ENCODE data around the gene TSEN2. TPM values are rescaled to one million over a fixed set of nuclear protein-coding genes. Genes with fewer than 3 reads are reported as not detected.

Gene TSEN2
- polyA plus RNA-seq, 2 of the 4 experiments (the other 2 are of a cell fraction), result 24.9 to 33.1 TPM

DNA sequence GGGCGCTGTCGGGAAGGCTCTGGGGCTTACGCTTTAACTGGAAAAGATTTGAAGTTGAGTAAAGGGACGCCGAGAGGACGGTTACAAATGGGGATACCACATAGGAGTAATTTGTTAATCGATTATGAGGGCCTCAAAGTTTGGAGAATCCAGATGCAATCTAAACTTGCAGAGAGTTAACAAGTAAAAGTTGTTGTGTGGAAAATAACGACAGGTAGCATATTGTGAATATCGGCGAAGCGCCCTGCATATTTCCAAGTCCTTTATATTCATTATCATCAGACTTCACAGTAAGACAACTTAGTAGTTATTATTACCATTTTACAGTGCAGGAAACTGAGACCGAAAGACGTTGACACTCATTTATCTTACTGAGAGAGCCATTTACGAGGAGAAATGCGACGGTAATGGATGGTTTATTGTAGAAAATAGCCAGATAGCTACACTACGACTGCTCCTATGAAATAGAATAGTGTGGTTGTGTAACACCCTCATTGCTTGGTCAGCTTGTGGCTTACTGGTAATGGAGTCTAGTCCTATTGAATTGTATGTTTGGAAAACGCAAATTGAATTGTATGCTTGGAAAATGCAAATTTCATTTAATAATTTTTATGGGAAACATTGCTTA is 73.3 kb downstream of the TSEN2 start:
- peak overlapping the region; percentile 92 to 93 for H3K27ac ChIP-seq
- ATAC-seq, result no peak
- no peak for FAIRE-seq
- ChIA-PET CTCF (interaction anchor here (0.8 to 1.4 kb wide), 3 partner anchors 13 to 123 kb away, joined by 3 to 4 read pairs (median 3); no protein-coding TSS in a partner anchor), POLR2A (interaction anchor here (1.5 kb wide), 1 partner anchor 284 kb away, joined by 4 read pairs; the partner anchor contains the start of gene RPL32)
- peaks cover 25% of the 10 kb centered on the region for H3K4me1 ChIP-seq
- no peak for DNase-seq (ENCODE audit: low read depth in 1 of 2, low spot score in 1 of 2)
- H3K9me3 ChIP-seq, result no peaks in the 10 kb centered on the region
- peak overlapping the region; percentile 98 for H3K4me2 ChIP-seq
- TF ChIP-seq RFX5 (IDR thresholded peaks at IDR 0.05) (no peak), KDM5A (IDR thresholded peaks at IDR 0.05) (0 out of 2 replicates have a peak, but pooled peaks have one; percentile 10), HOXB5 (CRISPR knock-in tag; IDR thresholded peaks at IDR 0.05) (no peak), GATA3 (IDR thresholded peaks at IDR 0.05; ENCODE audit: borderline replicate concordance) (no peak), ZC3H11A (IDR thresholded peaks at IDR 0.05) (no peak), CHD4 (IDR thresholded peaks at IDR 0.05; ENCODE audit: borderline replicate concordance) (no peak), CEBPB (IDR thresholded peaks at IDR 0.05) (peak in 1 of 2 experiments; percentile 27; a peak in 1 of 4 replicates)
- TF ChIP-seq, protein P1, sequence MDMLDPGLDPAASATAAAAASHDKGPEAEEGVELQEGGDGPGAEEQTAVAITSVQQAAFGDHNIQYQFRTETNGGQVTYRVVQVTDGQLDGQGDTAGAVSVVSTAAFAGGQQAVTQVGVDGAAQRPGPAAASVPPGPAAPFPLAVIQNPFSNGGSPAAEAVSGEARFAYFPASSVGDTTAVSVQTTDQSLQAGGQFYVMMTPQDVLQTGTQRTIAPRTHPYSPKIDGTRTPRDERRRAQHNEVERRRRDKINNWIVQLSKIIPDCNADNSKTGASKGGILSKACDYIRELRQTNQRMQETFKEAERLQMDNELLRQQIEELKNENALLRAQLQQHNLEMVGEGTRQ (IDR thresholded peaks at IDR 0.05), result no peak
- TF ChIP-seq, protein P2, sequence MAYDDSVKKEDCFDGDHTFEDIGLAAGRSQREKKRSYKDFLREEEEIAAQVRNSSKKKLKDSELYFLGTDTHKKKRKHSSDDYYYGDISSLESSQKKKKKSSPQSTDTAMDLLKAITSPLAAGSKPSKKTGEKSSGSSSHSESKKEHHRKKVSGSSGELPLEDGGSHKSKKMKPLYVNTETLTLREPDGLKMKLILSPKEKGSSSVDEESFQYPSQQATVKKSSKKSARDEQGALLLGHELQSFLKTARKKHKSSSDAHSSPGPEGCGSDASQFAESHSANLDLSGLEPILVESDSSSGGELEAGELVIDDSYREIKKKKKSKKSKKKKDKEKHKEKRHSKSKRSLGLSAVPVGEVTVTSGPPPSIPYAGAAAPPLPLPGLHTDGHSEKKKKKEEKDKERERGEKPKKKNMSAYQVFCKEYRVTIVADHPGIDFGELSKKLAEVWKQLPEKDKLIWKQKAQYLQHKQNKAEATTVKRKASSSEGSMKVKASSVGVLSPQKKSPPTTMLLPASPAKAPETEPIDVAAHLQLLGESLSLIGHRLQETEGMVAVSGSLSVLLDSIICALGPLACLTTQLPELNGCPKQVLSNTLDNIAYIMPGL (CRISPR knock-in tag; IDR thresholded peaks at IDR 0.05; ENCODE audit: borderline replicate concordance), result no peak
- H3K4me3 ChIP-seq, result peak overlapping the region; percentile 86
- 2% methylated on average over 18 of the region's 18 CpGs for WGBS (ENCODE audit: missing lambda C conversion rate)

DNA sequence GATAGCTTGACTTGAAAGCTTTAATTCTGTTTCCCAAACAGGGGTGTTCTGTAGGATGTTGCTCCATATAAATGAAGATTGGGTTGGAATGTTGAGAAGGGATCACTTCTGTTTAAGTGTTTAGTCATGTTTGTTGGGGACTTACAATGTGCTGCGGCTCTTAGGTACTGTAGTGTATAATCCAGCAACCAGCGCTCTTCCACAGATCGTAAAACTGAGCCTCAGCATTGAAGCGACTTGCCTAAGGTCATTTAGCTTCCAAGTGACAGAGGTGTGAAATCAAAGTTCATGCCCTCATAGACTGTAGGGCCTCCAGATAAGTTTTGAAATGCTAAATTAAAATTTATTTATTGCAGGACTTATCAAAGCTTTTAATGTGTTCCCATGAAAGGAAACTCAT is 74.4 kb downstream of the TSEN2 start:
- no peak for FAIRE-seq
- WGBS (ENCODE audit: missing lambda C conversion rate), result 82% methylated on average over 4 of the region's 4 CpGs
- Histone ChIP-seq H3K27ac (no peak overlapping the region), H3K4me1 (peaks cover 33% of the 10 kb centered on the region), H3K4me2 (peak overlapping the region; percentile 98), H3K9me3 (no peaks in the 10 kb centered on the region), H3K4me3 (no peak overlapping the region)
- ATAC-seq, result no peak
- CTCF ChIA-PET, result interaction anchor here (1.1 to 1.4 kb wide), 3 partner anchors 79 to 292 kb away, joined by 3 read pairs; no protein-coding TSS in a partner anchor
- POLR2A ChIA-PET, result interaction anchor here (1.5 kb wide), 1 partner anchor 283 kb away, joined by 4 read pairs; the partner anchor contains the start of gene RPL32
- DNase-seq (ENCODE audit: low read depth in 1 of 2, low spot score in 1 of 2), result no peak
- TF ChIP-seq JUN (IDR thresholded peaks at IDR 0.05), result no peak

DNA sequence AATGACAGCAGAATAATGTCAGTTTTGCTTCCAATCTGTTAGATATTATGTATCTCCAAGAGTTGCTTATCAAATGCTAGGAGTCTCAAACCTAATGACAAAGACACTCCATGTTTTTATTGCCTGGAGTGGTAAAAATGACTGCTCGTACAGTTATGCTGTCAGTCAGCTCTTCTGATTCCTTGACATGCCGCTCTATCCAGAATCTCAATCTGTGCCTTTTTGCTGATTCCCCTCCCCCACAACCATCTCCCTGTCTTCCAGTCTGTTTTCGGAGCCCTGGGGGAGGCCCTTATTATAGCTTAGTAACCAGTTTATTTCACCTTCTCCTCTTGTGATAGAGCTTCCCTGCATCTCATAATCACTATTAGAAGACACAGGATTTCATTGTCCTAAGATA is 75.2 kb downstream of the TSEN2 start:
- 86% methylated on average over 3 of the region's 3 CpGs for WGBS (ENCODE audit: missing lambda C conversion rate)
- CTCF ChIA-PET, result interaction anchor here (1.1 to 1.2 kb wide), 2 partner anchors 161 to 291 kb away, joined by 3 read pairs; no protein-coding TSS in a partner anchor
- no peak for ATAC-seq

DNA sequence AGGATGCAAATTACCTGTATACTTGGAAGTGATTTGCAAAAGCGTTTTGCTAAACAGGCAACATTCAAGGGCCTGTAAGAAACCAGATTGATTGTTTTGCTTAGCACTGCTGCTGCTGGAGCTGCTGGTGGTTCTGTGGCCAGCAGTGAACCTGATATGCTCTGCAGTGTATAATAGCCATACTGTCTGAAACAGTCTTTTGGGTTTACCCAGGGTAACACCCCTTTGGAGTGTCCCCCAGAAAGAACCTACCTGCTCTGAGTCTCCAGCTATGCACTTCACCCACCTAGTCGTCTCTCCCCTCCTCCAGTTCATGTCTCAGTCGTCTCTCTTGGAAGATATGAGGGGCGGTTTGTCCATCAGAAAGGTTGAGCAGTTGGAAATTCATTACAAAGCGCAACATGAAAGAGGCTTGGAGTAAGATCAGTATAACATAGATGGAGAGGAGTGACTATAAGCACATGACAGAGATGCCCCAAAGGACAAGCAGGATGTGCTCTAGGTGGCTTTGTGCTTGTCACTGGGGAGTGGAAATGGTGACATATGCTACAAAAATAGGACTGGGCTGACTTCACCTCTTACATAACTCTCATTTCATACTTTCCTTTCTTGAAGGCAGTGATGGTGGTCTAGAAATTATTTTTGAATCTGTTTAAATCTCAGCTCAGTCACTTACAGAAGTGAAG is 76.4 kb downstream of the TSEN2 start:
- ChIA-PET CTCF (no interaction called here), POLR2A (no interaction called here)
- Histone ChIP-seq H3K27ac (no peak overlapping the region), H3K4me1 (peaks cover 33% of the 10 kb centered on the region), H3K4me3 (no peak overlapping the region), H3K4me2 (no peak overlapping the region), H3K9me3 (no peaks in the 10 kb centered on the region)
- ATAC-seq, result no peak
- 85% methylated on average over 5 of the region's 5 CpGs for WGBS (ENCODE audit: missing lambda C conversion rate)
- no peak for FAIRE-seq
- TF ChIP-seq HOXB5 (CRISPR knock-in tag; IDR thresholded peaks at IDR 0.05) (no peak), TP53 (CRISPR knock-in tag; IDR thresholded peaks at IDR 0.05) (no peak), HOXB13 (CRISPR knock-in tag; IDR thresholded peaks at IDR 0.05; ENCODE audit: low read depth) (no peak), HDAC2 (IDR thresholded peaks at IDR 0.05) (no peak), SREBF2 (IDR thresholded peaks at IDR 0.05) (no peak), KDM5A (IDR thresholded peaks at IDR 0.05) (no peak), NFE2L2 (conservative IDR thresholded peaks at IDR 0.05; ENCODE audit: low read length) (no peak), MYC (IDR thresholded peaks at IDR 0.05; ENCODE audit: borderline replicate concordance, low read length) (no peak)
- TF ChIP-seq, protein P3, sequence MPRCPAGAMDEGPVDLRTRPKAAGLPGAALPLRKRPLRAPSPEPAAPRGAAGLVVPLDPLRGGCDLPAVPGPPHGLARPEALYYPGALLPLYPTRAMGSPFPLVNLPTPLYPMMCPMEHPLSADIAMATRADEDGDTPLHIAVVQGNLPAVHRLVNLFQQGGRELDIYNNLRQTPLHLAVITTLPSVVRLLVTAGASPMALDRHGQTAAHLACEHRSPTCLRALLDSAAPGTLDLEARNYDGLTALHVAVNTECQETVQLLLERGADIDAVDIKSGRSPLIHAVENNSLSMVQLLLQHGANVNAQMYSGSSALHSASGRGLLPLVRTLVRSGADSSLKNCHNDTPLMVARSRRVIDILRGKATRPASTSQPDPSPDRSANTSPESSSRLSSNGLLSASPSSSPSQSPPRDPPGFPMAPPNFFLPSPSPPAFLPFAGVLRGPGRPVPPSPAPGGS (IDR thresholded peaks at IDR 0.05), result no peak
- TF ChIP-seq, protein P4, sequence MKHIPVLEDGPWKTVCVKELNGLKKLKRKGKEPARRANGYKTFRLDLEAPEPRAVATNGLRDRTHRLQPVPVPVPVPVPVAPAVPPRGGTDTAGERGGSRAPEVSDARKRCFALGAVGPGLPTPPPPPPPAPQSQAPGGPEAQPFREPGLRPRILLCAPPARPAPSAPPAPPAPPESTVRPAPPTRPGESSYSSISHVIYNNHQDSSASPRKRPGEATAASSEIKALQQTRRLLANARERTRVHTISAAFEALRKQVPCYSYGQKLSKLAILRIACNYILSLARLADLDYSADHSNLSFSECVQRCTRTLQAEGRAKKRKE (CRISPR knock-in tag; IDR thresholded peaks at IDR 0.05; ENCODE audit: low read depth), result no peak
- TF ChIP-seq, protein P5, sequence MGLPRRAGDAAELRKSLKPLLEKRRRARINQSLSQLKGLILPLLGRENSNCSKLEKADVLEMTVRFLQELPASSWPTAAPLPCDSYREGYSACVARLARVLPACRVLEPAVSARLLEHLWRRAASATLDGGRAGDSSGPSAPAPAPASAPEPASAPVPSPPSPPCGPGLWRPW (IDR thresholded peaks at IDR 0.05), result no peak
- no peak for DNase-seq (ENCODE audit: low read depth in 1 of 2, low spot score in 1 of 2)

More for the DNA sequence above, 75.2 kb downstream of the TSEN2 start:
- Histone ChIP-seq H3K27ac (no peak overlapping the region), H3K4me2 (peak overlapping the region; percentile 98; the same call in 2 of the 3 replicates), H3K4me3 (no peak overlapping the region), H3K4me1 (peaks cover 33% of the 10 kb centered on the region), H3K9me3 (no peaks in the 10 kb centered on the region)
- TF ChIP-seq ZSCAN20 (CRISPR knock-in tag; IDR thresholded peaks at IDR 0.05) (no peak), SMC3 (IDR thresholded peaks at IDR 0.05) (no peak), CBX2 (IDR thresholded peaks at IDR 0.05; ENCODE audit: borderline replicate concordance, low read depth) (no peak), HOXB13 (CRISPR knock-in tag; IDR thresholded peaks at IDR 0.05; ENCODE audit: low read depth) (no peak), RCOR1 (IDR thresholded peaks at IDR 0.05; ENCODE audit: low read depth, low read length) (no peak), RARB (CRISPR knock-in tag; IDR thresholded peaks at IDR 0.05) (no peak), TP53 (CRISPR knock-in tag; IDR thresholded peaks at IDR 0.05) (no peak), EHF (CRISPR knock-in tag; IDR thresholded peaks at IDR 0.05) (no peak), SREBF2 (IDR thresholded peaks at IDR 0.05) (no peak), BHLHE40 (IDR thresholded peaks at IDR 0.05; ENCODE audit: low read depth, low read length) (no peak)
- FAIRE-seq (no peak), DNase-seq (ENCODE audit: low read depth in 1 of 2, low spot score in 1 of 2) (no peak)
- POLR2A ChIA-PET, result no interaction called here
